ENCODE data around the gene MAGT1.
A peak's percentile ranks its signal among the peaks of the same experiment; 100 is the strongest.

MAGT1 gene

DNA sequence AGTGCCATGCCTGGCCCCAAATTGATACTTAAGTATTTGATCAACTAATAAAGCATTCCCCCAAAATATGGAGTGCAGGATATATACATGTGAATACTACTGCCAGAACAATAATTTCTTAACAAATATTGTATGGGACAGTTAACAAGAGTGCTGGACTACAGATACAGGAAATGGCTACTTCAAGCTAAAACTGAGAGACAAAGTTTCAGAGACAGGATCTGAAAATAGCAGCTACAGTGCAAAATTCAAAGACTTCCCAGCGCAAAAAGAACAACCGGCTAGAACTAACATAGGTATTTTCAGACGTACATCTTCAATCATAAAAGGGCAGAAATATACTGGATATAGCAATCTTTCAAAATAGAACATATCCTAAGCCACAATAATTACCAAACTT lies 115.5 kb downstream of the MAGT1 start:
- no peak for DNase-seq
- Mint-ChIP-seq H3K27ac (no peak overlapping the region), H3K9me3 (no peaks in the 10 kb centered on the region), H3K4me3 (peak overlapping the region in 1 of 2 donors; percentile 38), H3K27me3 (no peaks in the 10 kb centered on the region), H3K4me1 (peaks cover 16% of the 10 kb centered on the region)
- ATAC-seq: no peak

DNA sequence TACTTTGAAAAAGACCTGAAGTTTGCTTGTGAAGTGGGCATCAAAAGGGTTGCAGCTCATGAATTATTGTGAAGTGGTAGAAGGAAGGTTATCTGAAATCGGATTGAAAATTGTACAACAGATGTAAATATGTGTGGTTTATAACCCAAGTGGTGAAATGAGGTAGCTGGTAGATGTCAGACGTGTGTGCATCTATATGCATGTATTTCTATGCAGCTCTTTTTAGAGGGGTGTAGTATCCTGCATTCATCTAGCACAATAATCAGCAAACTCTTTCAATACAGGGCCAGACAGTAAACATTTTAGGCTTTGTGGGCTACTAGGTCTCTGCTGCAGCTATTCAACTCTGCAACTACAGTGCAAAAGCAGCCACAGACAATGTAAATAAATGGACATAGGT lies 118.6 kb downstream of the MAGT1 start:
- DNase-seq (no peak), ATAC-seq (no peak)
- Mint-ChIP-seq H3K4me1 (peaks cover 17% of the 10 kb centered on the region), H3K4me3 (no peak overlapping the region), H3K27ac (no peak overlapping the region), H3K27me3 (no peaks in the 10 kb centered on the region), H3K9me3 (no peaks in the 10 kb centered on the region)

Measured in stimulated activated naive CD8-positive, alpha-beta T cell treated with anti-CD3 and anti-CD28 coated beads, Interleukin-15, amount 100 ng/mL, for 72 hours (primary cell).